Dedifferentiated amniotic fluid mesenchymal stem cell (primary cell): ENCODE data around the gene ENTPD8.
A peak's percentile ranks its signal among the peaks of the same experiment; 100 is the strongest.

ENCODE experiments used
- DNase-seq: peaks from one replicate; pipeline ENCODE4 v3.0.0-alpha.2; 2016; ENCODE audit errors: extremely low spot score

The ENTPD8 gene, protein sequence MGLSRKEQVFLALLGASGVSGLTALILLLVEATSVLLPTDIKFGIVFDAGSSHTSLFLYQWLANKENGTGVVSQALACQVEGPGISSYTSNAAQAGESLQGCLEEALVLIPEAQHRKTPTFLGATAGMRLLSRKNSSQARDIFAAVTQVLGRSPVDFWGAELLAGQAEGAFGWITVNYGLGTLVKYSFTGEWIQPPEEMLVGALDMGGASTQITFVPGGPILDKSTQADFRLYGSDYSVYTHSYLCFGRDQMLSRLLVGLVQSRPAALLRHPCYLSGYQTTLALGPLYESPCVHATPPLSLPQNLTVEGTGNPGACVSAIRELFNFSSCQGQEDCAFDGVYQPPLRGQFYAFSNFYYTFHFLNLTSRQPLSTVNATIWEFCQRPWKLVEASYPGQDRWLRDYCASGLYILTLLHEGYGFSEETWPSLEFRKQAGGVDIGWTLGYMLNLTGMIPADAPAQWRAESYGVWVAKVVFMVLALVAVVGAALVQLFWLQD

DNA sequence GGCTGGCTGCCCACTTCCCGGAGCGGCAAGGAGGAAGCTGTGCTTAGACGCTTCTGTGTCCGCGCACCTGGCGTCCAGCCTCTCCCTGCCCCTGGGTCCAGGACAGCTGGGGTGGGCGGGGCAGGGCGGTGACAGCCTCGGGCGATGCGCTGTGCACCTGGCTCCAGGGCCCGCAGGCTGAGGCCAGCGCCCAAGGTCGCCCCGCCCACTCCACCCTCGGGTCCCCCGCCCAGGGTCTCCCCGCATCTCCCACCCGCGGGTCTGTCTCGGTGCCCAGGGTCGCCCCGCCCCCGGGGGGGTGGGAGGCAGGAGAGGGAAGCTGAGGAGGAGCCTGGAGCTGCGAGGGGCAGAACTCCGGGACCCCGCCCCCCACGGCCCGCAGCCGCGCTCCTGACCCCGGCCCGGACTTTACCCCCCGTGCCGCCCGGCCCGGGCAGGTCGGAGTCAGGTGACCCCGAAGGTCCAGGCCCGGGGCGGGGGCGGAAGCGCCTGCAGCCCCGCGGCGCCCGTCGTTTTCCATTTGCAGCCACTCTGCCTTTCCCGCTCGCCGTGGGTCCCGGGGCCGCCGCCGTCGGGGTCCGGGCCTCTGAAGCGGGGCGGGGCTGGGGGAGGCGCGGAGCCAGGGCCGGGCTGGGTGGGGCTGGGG is at the start of gene ENTPD8:
Gene ENTPD8 (minus strand): TSS at position 69 of the 646 bp plus-strand sequence. CDS start 3,072 bp downstream, outside the sequence.
- DNase-seq = no peak

DNA sequence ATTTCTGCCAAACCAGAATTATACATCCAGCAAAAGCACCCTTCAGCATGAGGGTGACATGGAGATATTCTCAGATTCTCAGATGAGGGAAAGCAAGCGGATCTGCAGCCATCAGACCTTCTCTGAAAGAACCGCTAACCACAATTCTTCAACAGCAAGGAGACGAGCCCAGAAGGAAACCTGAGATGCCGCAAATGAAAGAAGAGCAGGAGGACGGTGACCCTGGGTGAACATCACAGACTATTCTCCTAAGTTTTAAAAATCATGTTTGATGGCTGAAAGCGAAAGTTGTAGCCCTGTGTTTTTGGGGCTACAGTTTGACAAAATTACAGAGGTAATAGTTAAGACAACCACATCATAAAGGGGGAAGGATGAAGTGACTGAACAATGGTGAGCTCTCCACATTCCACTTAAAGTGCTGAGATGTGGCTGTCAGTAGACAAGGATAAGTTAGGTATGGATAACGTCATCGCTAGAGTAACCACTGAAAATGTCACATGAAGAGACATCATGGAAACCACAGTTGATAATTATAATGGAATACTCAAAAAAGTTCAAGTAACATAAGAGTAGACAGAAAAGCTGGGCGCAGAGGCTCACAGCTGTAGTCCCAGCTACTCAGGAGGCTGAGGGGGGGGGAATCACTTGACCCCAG is 49.5 kb upstream of the ENTPD8 start:
- no peak for DNase-seq

DNA sequence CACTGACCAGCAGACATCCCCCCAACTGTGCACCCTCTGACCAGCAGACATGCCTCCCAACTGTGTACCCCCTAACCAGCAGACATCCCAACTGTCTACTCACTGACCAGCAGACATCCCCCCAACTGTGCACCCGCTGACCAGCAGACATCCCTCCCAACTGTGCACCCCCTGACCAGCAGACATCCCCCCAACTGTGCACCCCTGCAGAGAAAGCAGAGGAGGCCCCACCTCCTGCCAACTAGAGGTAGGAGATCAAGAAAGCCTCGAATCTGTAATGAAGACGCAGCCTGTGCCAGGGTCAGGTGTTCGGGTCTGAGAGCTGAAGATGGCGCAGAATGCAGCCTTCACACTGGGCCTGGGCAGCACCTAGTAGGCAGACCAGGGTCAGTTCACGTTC is 47.7 kb upstream of the ENTPD8 start:
- no peak for DNase-seq

DNA sequence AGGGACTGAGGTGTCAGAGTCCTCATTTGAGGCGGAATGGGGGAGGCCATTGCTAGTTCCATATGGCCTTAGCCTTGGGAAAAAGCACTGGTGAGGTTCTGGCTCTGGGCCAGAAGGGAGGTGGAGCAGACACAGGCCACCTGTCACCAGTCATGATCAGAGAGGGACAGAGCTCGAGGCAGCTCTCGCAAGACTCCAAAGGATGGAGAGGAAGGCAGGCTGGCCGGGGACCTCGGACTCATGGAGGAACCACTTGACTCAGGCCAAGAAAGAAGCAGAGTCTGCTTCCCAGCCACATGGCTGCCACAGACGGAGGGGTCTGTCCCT is 47.1 kb upstream of the ENTPD8 start:
- DNase-seq = no peak

DNA sequence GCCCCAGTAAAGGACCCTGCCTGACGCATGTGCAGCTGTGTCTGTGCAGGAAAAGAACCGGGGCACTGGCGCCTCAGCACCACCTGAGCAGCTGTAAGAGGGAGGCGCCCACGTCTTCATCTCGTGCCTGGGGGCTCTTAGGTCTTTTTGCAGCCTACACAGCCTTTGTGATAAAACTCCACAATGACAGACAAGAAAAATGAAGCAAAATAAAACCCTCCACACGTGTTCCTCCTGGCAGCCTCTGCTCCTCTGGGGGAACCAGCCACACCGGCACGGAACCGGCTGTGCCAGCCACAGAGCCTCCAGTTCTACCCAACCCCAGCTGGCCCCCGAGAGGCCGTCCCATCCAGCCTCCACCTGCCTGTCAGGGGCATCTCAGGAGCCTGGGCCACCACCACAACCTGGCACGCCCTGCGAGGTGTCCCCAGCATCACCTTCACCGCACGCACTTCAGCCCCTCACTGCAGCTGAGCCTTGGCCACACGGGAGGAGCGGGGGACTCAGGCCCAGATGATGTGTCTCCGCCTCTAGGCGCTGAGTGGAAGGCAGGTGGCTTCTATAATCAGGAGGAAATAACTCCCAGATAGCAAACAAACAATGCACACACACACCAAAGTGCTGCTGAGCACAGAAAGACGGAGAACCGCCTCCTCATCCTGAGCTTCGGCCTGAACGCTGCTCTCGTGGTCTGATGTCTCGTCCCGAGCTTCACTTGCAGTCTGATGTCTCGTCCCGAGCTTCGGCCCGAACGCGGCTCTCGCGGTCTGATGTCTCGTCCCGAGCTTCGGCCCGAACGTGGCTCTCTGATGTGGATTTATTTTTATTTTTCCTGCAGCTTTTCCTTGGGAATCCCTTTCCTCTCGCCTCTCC is 46.5 kb upstream of the ENTPD8 start:
- DNase-seq = no peak

DNA sequence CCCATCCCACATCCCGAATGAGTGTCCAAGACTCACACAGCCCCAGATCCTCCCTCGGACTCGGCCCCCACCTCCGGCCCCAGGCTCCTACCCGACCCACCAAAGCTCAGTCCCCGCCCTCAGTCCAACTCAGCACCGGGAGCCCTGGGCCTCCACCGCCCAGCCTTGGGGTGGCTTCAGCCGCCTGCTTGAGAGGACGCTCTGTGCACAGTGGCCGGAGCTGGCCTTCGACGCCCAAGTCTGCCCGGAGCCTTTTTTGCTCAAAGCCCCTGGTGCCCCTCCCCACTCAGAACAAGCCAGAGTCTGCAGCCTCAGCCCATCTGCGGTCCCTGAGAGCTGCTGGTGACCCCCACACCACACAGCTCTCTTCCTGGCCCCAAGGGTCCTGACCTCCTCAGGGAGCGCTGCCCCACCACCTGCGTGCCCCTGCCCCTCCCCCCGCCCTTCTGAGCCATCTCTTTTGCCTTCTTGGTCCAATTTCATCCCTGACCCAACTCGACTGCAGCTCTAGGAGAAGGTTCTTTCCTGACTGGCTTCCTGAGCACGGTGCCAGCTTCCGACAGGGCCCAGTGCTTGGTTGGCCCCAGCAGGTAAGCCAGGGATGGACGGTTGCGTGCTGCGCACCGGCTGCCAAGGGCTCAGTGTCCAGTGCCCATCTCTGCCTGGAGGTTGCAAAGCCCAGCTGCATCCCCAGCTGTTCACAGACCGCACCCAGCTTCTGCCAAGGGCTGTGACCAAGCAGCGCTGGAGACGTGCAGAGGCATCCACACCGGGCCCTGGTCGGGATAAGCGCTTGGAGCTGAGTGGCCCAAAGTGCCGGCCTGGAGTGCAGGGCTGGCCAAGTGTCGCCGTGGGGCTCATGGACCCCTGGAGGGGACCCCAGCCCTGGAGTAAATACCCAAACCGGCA is 45.6 kb upstream of the ENTPD8 start:
- no peak for DNase-seq

DNA sequence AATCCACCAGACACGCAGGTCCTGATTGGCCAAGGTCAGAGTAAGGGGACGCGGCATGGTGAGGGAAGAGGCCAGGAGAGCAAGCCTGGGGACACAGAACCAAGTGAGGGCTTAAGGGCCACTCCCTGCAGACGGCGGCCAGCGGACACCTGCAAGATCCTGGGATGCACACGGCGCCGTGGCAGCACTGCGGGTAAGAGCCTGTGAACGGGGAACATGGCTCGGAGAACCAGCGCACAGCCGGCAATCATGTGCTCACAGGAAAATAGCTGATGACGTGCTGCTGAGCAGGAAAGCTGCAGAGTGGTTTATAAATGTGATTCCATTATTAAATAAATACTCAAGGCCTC is 45.0 kb upstream of the ENTPD8 start:
- DNase-seq = no peak

DNA sequence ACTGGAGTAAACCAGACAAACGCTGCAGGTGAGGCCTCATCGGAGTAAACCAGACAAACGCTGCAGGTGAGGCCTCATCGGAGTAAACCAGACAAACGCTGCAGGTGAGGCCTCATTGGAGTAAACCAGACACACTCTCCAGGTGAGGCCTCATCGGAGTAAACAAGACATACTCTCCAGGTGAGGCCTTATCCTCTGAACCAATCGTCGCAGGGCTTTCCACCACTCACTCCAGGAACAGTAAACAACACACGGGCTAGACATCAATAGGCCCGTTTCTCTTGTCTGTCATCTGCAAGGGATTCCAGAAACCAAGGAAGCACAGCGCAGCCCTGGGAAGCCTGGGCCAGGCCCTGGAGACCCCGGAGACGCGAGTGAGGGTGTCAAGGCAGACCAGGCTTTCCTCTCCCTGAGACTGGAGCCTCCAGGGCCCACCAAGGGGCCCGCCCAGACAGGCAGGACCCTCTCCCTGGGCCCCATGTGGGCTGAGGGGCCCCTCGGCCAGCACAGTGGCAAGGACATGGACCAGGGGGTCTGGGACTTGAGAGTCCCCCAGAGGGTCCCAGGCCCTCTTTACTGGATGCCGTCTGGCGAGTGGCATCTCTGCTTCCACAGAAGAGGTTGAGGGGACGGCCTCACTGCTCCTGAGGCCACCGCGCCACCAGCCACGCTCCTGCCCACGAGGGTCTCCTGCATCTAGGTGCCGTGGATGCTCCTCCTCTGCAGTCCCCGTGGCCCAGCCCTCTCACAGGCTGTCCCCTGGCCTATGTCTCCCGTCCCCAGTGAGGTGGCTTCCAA is 44.4 kb upstream of the ENTPD8 start:
- no peak for DNase-seq

DNA sequence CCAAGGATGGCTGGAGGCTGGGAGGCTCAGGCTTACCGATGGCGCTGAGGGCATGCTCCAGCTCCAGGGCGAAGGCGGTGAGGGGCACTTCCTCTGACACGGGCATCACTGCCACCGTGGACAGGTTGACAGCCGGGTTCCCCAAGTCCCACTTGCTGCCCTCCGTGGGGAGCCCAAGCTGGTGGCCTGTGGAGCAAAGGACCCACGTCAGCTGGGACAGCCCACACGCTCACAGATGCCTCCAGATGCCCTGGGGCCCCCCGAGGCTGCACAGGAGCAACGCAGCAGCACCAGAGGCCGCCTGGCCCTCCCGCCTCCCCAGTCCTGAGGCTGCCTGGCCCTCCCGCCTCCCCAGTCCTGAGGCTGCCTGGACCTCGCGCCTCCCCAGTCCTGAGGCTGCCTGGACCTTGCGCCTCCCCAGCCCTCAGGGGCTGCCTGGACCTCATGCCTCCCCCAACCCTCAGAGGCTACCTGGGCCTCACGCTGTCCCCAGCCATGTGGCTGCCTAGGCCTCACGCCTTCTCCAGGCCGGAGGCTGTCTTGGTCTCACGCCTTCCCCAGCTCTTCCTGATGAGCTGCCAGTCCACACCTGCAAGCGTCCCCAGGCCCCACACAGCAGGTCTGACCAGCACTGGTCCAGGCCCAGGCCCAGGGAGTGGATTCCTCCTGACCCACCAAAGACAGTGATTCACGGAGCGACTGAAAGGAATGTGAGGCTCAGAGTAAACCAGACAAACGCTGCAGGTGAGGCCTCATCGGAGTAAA is 43.6 kb upstream of the ENTPD8 start:
- no peak for DNase-seq

DNA sequence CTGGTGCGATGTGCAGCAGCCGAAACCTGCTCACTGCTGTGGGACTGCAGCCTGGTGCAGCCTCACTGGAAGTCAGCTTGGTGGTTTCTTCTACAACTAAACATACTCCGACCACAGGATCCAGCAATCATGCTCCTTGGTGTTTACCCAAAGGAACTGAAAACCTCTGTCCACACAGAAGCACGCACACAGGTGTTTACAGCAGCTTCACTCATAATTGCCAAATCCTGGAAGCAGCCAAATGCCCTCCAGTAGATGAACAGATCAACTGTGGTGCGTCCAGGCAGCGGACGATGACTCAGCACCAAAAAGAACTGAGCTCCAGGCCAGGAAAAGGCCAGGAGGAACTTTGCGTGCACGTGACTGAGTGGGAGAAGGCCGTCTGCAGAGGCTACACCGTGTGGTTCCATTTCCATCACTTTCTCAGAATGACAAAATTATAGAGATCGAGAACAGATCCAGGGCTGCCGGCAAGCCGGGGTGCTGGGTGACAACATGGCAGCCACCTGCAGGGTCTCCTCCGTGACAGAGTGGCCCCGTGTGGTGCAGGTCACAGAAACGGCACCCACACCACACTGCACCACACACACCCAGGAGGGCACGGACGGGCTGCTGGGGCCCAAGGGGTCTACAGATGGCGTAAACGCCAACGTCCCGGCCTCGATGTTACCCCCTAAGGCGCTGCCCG is 41.1 kb upstream of the ENTPD8 start:
- DNase-seq = peak; percentile 62

DNA sequence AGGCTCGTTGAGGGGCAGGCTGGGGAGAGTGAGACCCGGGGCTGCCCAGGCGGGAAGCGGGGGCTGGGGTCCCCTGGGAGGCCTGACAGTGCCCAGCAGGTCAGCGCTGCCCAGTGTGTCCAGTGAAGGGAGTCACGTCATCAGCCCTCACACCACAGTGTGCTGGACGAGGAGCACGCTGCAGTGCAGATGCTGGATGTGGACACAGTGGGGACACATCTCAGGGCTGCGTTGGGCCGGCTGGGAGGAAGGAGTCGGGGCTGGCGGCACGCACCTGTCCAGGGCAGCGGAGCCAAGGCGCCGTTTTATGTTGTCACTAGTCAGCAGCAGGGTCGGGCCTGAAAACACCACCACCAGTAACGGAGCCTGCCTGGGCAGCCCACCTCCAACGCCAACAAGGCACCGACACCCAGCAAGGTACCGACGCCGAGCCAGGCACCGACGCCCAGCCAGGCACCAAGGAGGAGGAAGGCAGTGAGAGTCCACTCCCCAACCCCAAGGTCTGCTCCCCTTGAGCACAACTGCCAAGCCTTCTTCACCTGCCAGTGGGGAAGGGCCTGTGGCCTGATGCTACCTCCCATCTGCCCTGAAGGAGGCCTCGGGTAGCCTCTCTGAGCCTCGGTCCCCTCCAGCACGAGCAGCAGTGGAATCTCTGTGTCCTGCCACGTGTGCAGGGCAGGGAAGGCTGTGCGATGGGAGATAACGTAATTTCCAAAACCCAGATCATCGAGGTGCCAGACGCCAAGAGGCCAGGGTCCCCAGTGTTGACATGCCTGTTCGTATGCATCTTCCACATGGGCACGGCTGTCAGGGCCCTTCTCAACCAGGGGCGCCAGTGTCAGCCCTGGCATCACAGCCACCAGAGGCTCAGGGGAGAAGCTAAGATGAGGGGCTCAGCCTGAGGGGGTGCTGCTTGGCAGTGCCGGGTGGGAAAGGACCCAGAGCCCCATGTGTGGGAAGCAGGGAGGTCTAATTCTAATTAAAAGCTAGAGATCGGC is 39.8 kb upstream of the ENTPD8 start:
- no peak for DNase-seq

DNA sequence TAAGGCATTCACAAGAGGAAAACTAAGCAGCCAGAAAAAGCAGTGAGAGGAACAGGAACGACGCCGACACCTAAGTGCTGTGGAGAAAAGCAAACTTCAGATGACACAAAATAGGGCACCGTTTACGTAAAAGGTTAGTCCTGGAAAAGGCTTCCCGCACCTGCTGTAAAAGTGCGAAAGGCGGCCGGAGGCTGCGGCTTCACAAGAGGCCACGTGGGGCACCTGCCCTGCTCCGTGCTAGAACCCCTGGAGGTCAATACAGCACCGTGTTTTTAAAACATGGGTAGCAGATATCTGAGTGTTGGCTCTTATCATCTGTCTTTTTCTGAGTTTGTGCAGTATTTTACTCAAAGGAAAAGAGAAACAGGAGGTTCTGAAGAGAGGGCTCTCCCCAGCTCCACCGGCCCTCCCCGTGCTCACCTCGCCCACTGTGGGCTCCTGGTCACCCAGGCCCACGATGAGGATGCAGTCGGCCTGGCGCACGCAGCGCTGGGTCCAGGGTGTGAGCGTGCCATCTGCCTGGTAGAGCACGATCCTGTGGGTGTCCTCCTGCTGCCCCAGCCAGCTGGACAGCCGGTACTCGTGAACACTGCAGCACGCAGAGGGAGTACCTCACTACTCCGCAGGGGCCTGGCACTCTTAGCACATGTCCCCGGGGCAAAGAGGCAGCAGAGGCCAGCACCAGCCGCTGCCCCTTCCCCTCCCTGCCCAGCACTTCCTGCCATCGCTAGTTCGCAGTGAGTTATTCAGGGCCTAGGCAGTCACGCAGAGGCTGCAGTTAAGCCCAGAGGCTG is 38.9 kb upstream of the ENTPD8 start:
- DNase-seq = no peak

DNA sequence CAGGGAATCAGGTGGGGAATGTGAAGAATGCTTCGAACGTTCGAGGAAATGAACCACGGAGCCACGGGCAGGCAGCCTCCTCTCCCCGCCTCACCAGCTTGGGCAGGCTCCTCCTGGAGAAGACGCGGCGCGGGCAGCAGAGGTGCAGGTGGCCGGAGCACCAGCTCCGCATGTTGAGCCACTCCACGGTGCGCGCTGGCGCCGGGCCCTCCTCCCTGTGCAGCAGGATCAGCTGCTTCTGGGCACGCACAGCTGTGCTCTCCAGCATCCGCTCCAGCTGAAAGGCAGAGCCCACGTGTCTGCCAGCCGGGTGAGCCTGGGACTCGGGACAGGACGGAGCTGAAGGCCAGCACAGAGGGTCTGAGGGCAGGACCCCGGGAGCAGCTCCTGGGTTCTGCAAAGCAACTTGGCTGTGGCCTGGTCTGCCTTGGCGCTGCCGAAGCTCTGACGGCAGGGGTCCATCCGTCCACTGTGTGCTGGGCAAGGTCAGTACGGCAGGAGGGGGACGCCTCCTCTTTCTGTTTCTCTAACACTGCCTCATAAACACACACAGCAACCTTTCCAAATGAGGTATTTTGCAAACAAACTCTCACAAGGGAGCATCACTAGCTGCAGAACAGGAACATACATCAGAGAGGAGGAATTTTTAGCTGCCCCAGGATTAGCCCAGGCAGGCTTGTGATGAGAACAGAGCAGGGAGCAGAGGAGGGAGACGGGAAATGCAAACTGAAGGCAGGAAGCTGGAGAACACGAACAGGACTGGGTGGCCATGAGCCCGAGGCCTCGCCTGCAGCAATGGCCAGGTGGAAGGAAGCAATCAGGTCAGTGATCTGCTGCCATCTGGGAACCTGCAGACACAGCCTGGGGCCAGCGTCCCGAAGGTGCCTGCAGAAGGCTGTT is 38.1 kb upstream of the ENTPD8 start:
- DNase-seq = no peak

DNA sequence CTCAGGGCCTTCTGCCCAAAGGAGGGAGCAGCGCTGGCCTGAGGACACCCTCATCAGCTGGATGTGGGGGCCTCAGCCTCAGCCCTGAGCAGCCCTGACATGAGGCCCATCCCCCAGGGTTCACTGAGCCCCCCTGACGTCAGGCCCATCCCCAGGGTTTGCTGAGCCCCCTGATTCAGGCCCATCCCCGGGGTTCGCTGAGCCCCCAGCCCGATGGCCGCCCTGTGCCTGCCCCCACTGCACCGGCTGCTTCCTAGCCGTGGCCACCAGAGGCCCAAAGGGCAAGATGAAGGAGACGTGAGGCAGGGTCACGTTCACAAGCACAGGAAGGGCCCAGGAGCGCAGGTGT is 37.4 kb upstream of the ENTPD8 start:
- DNase-seq = no peak

DNA sequence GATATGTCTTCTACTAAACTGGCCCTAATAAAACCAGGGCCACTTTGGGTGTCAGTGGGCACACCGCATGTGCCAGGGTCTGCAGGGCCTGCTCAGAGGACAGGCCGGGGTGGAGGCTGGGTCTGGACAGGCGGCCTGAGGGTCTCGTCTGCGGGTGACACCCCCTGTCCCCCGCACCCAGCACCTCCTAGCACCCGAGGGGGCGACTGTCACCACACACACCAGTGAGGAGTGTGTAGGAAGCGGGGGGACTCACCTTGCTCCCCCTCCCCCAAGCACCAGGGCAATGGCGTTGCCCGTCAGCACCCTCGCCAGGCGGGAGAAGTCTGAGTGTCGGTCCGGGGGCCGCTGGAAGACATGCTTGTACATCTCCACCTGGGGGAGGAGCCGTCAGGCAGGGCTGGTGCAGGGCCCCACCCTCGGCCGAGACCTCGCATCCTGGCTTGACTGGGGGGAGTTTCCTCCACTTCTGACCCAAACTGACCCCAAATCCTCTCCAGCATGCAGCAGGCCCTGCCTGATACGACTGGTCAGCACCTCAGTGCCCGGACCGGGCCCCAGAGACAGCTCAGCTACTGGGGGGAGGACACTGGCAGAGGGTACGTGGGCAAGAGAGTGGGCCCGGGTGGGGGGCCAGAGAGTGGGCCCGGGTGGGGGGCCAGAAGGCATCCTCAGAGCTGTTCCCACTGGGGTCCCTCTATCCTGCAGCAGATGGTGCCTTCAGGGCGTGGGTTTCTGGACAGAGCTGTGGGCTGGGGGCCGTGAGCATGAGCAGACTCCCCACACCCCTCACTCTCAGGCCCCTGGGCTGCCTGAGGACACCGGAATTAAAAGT is 36.8 kb upstream of the ENTPD8 start:
- no peak for DNase-seq
